HG03103 (cell line): ENCODE measurements around the gene NOP10.
A peak's percentile ranks its signal among the peaks of the same experiment; 100 is the strongest.
"Not testable (repeated sequence)": the region's sequence is repeated elsewhere in the genome, so short reads cannot be mapped to it uniquely, and the experiment has no call there.

Source experiments
- ATAC-seq: cut with Tn5 transposase; IDR thresholded peaks from one replicate; pipeline ENCODE4 v1.9.1; 2021; ENCODE audit warnings: low read depth; ENCODE audit not compliant: unreplicated experiment

NOP10 gene

DNA sequence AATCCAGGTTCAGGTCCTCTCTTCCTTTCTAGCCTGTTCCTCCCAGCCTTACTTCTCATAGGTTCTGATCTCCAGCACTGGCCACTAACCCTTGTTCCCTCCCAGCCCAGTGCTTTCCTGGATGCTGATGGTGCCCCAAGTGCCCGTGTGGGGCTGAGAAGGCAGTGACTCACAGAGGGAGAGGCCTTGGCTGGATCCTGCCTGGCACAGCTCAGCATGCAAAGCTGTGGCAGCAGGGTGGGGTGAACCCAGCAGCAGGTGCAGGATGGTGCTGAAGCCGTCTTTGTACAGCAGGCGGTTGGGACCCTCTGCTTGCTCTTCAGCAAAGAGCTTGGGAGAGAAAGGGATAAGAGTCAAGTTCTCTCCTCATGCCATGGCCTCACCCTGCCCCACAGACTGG lies 16.5 kb upstream of the NOP10 start:
- ATAC-seq = no peak

GRCh38 chr15:34358948-34359347 lies 16.0 kb upstream of the NOP10 start:
- no peak for ATAC-seq

DNA sequence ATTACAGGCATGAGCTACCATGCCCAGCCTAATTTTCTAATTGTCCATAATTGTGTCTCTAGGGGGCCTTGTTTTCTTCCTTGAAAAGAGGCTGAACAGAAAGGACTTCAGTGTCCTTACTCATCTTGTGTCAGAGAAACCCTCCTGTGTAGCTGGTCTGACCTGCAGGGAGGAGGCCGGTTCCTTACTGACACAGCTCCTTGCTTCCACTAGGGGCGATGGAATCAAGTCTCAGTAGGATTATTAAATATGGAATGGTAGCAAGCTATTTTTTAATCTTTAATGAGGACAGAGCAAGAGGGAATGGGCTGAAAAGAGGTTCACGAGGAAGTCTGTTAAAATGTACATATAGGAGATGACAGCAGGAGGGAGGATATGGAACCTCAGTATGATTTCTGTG lies 15.4 kb upstream of the NOP10 start:
- ATAC-seq = no peak

DNA sequence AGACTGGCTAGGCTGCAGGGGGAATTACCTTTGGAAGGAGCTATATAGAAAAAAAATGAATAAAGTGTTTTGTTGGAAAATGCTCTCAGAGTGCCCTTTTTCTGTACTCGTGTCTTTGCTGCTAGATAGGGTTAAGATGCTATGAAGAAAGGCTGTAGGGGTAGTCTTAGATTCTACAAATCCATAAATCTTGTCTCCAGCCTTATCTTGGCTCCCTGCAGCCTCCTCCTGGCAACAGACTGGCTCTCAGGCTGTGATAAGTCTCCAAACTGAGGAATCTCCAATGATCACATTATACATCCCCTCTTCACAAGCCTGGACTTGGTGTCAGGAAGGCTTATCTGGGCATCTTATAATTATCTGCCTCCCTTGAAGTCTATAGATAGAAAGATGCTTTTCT lies 14.7 kb upstream of the NOP10 start:
- no peak for ATAC-seq

- no peak for ATAC-seq
These were observed 12.3 kb upstream of the NOP10 start for GRCh38 chr15:34355241-34355640.

DNA sequence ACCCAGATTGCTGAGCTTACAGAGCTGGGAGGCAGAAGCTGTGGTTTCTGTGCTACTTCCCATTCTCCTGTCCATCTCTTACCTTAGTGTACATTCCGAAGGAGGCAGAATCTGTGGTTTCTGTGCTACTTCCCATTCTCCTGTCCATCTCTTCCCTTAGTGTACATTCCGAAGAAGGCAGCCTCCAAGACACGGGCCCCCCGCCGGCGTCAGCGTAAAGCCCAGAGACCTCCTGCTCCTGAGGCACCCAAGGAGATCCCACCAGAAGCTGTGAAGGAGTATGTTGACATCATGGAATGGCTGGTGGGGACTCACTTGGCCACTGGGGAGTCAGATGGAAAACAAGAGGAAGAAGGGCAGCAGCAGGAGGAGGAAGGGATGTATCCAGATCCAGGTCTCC lies 11.3 kb upstream of the NOP10 start:
- no peak for ATAC-seq

GRCh38 chr15:34353627-34354026 lies 10.7 kb upstream of the NOP10 start:
- no peak for ATAC-seq

DNA sequence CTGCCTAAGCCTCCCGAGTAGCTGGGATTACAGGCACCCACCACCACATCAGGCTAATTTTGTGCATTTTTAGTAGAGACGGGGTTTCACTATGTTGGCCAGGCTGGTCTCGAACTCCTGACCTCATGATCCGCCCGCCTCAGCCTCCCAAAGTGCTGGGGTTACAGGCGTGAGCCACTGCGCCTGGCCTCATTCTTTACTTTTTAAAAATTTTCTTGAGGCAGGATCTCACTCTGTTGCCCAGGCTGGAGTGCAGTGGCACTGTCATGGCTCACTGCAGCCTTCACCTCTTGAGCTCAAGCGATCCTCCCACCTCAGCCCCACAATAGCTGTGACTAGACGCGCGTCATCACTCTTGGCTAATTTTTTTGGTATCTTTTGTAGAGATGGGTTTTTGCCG lies 10.1 kb upstream of the NOP10 start:
- ATAC-seq = not testable (repeated sequence)

GRCh38 chr15:34349769-34350168 lies 6.8 kb upstream of the NOP10 start:
- no peak for ATAC-seq

DNA sequence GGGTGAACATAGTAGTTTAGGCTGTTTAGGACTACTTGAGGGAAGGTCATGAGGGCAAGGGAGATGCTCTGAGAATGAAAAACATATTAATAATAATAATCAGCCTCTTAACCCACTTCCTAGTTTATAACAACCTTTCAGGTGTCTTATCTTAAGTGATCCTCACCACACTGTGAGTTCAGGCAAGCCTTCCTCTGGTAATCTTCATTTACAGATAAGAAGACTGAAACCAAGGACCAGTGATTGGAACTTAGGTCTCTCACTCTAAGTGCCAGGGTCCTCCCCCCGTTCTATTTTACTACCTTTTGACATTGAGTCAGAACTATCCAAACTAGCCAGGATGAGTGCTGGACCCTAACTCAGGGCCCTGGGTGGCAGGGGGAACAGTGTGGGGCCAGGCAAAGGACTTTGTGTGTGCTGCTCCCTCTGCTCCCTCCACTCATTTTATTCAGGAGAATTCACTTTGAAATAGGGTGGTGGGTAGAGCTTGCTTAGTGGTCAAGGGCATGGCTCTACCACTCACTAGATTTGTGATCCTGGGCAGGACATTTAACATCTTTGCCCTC lies 5.9 kb upstream of the NOP10 start:
- no peak for ATAC-seq

- ATAC-seq = no peak
These were observed 5.2 kb upstream of the NOP10 start for GRCh38 chr15:34347951-34348638.

GRCh38 chr15:34342213-34342736 lies 661 bp downstream of the NOP10 start:
- ATAC-seq = not testable (repeated sequence)

DNA sequence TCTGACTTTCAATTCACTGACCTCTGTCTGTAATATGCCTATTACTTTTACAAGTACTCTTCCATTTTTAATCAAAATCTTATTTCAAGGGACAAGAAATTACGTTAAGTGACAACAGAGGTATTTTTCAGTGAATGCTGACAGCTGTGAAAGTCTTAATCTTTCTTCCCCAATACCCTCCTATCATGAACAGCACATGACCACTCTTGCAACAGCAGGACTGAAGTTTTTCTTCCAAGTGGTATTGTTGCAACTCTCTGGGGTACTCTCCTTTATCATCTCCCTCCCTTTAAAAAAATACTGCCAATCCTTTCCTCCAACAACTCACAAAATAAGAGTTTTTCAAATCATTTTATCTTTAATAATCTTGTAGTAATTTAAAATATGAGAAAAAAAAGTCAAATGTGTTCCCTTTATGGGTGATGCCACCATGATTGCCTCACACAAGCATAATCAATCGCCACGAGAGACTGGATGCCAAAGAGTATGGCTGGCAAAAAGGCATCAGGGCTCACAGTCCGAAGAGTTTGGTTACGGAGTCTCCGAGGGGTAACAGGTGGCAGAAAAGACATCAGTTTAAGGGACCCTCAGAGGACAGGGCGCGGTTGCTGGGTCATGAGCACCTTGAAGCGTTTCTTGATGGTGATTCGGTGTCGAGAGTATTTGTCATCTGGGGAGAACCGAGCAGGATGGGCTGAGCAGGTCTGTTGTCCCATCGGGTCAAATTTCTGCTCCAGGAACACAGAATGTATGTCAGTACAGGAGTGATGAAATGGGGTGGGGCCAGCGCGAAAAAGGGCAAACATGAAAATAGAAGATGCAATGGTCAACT lies 1.3 kb downstream of the NOP10 start:
- no peak for ATAC-seq

- ATAC-seq = no peak
These were observed 3.0 kb downstream of the NOP10 start for GRCh38 chr15:34339946-34340345.

DNA sequence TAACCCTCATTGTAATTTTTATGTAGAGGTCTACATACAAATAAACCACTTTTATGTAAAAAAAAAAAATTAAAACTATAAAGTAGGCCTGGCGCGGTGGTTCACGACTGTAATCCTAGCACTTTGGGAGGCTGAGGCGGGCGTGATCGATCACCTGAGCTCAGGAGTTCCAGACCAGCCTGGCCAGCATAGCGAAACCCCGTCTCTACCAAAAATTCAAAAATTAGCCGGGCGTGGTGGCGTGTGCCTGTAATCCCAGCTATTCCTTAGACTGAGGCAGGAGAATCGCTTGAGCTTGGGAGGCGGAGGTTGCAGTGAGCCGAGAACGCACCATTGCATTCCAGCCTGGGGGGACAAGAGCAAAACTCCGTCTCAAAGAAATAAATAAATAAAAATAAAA lies 4.6 kb downstream of the NOP10 start:
- no peak for ATAC-seq

DNA sequence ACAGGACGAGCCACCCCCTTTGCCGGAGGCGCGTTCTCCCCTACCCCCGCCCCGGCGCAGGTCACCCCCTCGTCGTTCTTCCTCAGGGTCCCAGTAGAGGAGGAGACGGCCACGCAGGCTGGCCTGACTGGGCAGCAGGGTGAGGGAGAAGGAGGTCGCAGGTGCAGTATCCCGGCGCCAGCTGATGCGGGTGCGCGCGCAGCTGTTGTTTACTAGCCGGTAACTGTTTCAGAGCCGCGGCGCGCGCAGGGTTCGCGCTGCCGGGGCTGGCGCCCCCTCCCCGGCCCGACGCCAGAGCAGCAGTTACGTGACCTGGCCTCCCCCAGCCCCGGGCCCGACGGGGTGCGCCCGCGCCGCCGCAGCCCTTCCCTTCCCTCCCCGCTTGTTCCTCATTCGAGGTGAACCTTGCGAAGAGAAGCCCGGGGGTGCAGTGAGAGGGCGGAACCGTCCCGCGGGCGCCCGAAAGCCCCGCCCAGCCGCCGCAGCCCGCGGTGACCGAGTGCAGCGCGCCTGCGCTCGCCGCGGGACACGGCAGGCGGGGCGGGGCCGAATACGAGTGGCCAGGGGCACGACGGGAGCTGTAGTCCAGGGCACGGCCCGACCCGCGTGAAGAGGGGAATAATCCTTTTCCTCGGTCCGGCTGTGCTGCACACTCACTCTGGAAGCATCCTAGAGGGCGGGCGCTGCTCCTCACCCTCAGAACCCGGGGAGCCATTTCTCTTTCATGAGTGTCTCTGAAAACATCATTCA lies 5.2 kb downstream of the NOP10 start, which contains the start of gene SLC12A6:
Gene SLC12A6 (minus strand): TSS at position 225 of the 750 bp plus-strand sequence. CDS start 1,101 bp downstream, outside the sequence.
- ATAC-seq = peak; percentile 53

GRCh38 chr15:34336991-34337556 lies 5.9 kb downstream of the NOP10 start:
- ATAC-seq = peak; percentile 14

DNA sequence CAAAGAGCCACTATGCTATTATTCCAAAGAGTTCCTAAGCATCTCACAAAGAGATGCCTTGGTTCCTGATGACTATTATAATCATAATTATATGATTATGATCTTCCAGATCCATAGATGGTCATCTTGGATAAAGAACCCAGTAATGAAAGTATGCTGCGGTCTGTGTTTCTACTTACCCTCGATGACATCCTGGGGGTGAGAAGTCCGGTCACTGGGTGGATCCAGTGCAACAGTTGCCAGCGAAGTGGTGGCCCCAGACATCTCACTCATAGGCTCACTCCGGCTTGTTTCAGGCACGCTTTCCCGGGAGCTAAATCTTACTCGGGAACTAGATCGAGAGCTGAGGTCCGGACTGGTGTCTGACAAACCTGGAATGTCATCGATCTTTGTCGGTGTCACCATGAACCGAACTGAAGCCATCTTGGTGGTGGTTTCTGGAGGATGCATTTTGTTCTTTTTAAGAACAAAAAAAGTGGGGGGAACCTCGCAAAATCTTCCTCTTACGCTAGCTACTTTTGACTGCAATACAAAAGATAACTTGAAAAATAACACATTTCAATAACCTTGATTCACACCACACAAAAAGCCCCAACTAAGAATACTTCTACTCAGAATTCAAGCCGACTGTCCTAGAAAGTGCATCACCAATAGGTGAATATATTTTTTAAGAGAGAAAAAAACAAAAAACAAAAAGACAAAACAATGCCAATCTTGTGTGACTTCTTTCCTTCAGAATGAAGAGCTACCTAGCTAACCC lies 6.5 kb downstream of the NOP10 start:
- ATAC-seq = no peak

DNA sequence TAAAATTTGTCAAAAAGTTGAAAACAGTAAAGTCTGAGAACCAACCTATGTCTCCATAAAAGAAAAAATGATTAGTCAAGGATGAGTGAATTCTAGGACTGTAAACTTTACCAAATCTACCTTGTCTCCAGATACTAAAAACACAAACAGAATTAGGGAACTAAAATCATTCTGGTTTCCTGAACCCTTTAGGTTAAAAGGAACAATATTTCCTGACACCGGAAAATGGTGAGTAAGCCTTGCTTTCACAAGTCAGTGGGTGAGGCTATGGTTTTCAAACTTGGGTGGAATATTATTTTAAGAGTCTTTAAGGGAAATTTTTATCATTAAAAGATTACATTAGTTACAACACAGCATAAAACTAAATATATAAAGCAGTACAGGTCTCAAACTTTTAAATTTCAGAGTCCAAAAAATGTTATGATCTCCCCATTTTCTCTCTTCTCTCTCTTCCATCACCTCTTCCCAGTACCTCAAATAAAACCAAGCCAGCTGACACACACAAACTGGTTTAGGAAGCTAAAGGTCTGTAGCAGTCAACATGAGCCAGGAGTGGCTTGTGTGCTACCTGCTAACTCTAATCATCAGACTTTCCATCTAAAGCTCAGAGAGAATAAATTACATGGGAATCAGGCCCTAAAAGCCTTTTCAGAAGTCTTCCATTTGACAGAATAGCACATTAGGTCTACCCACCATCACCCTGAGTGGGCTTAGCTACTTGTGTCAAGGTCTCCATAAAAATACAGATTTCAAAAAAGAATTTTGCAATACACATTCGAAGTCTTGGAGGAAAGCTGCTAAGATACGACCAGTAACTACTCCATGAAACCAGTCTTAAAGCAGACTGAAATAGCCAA lies 7.5 kb downstream of the NOP10 start:
- ATAC-seq = no peak
